SK-N-SH treated with all-trans-retinoic acid at 6 μM for 48 hours (cell line): ENCODE results near the gene BABAM2.

ENCODE experiments used
- ARNTL ChIP-seq: fragments of 450-650 bp; formaldehyde crosslinking; IDR thresholded peaks from 2 replicates; pipeline ENCODE4 v1.5.0; 2020; ENCODE audit warnings: low read depth, mild to moderate bottlenecking, moderate library complexity, borderline replicate concordance
- CSDC2 ChIP-seq: fragments of 250-450 bp; sonication (Bioruptor Pico); IDR thresholded peaks from 2 replicates; pipeline ENCODE4 v1.5.0; 2020; ENCODE audit warnings: mild to moderate bottlenecking, moderate library complexity
- GLIS3 ChIP-seq: fragments of 250-450 bp; sonication (Bioruptor Pico); IDR thresholded peaks from 2 replicates; pipeline ENCODE4 v1.5.0; 2020; ENCODE audit warnings: mild to moderate bottlenecking, moderate library complexity
- OSR1 ChIP-seq: fragments of 250-450 bp; sonication (Bioruptor Pico); IDR thresholded peaks from 2 replicates; pipeline ENCODE4 v1.8.0; 2022; ENCODE audit warnings: moderate library complexity, mild to moderate bottlenecking, inconsistent platforms
- RARB ChIP-seq: fragments of 250-450 bp; sonication (Bioruptor Pico); IDR thresholded peaks from 2 replicates; pipeline ENCODE4 v1.8.0; 2021; ENCODE audit warnings: mild to moderate bottlenecking, moderate library complexity
- SNAI2 ChIP-seq: fragments of 250-450 bp; sonication (Bioruptor Pico); IDR thresholded peaks from 2 replicates; pipeline ENCODE4 v1.5.0; 2020; ENCODE audit warnings: mild to moderate bottlenecking, moderate library complexity
- ZC3H10 ChIP-seq: fragments of 250-450 bp; sonication (Bioruptor Pico); IDR thresholded peaks from 2 replicates; pipeline ENCODE4 v1.5.1; 2021; ENCODE audit warnings: mild to moderate bottlenecking, moderate library complexity
- ZNF70 ChIP-seq: fragments of 450-650 bp; formaldehyde crosslinking; IDR thresholded peaks from 2 replicates; pipeline ENCODE4 v1.5.0; 2020; ENCODE audit warnings: mild to moderate bottlenecking, moderate library complexity
- TF ChIP-seq, protein P1 (sequence below): fragments of 250-450 bp; sonication (Bioruptor Pico); IDR thresholded peaks from 2 replicates; pipeline ENCODE4 v1.8.0; 2020; ENCODE audit warnings: mild to moderate bottlenecking, moderate library complexity, borderline replicate concordance
- TF ChIP-seq, protein P2 (sequence below): fragments of 250-450 bp; sonication (Bioruptor Pico); IDR thresholded peaks from 2 replicates; pipeline ENCODE4 v1.5.0; 2020; ENCODE audit warnings: mild to moderate bottlenecking, moderate library complexity
- TF ChIP-seq, protein P3 (sequence below): fragments of 250-450 bp; sonication (Bioruptor Pico); IDR thresholded peaks from 2 replicates; pipeline ENCODE4 v1.8.0; 2021; ENCODE audit warnings: low read depth, mild to moderate bottlenecking, moderate library complexity, borderline replicate concordance

- TF ChIP-seq ARNTL (no peak), RARB (no peak), OSR1 (no peak), ZC3H10 (CRISPR knock-in tag) (no peak), ZNF70 (CRISPR knock-in tag) (no peak), GLIS3 (CRISPR knock-in tag) (no peak), SNAI2 (CRISPR knock-in tag) (no peak), CSDC2 (CRISPR knock-in tag) (no peak)
- TF ChIP-seq, protein P1, sequence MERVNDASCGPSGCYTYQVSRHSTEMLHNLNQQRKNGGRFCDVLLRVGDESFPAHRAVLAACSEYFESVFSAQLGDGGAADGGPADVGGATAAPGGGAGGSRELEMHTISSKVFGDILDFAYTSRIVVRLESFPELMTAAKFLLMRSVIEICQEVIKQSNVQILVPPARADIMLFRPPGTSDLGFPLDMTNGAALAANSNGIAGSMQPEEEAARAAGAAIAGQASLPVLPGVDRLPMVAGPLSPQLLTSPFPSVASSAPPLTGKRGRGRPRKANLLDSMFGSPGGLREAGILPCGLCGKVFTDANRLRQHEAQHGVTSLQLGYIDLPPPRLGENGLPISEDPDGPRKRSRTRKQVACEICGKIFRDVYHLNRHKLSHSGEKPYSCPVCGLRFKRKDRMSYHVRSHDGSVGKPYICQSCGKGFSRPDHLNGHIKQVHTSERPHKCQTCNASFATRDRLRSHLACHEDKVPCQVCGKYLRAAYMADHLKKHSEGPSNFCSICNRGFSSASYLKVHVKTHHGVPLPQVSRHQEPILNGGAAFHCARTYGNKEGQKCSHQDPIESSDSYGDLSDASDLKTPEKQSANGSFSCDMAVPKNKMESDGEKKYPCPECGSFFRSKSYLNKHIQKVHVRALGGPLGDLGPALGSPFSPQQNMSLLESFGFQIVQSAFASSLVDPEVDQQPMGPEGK (CRISPR knock-in tag): no peak
- TF ChIP-seq, protein P2, sequence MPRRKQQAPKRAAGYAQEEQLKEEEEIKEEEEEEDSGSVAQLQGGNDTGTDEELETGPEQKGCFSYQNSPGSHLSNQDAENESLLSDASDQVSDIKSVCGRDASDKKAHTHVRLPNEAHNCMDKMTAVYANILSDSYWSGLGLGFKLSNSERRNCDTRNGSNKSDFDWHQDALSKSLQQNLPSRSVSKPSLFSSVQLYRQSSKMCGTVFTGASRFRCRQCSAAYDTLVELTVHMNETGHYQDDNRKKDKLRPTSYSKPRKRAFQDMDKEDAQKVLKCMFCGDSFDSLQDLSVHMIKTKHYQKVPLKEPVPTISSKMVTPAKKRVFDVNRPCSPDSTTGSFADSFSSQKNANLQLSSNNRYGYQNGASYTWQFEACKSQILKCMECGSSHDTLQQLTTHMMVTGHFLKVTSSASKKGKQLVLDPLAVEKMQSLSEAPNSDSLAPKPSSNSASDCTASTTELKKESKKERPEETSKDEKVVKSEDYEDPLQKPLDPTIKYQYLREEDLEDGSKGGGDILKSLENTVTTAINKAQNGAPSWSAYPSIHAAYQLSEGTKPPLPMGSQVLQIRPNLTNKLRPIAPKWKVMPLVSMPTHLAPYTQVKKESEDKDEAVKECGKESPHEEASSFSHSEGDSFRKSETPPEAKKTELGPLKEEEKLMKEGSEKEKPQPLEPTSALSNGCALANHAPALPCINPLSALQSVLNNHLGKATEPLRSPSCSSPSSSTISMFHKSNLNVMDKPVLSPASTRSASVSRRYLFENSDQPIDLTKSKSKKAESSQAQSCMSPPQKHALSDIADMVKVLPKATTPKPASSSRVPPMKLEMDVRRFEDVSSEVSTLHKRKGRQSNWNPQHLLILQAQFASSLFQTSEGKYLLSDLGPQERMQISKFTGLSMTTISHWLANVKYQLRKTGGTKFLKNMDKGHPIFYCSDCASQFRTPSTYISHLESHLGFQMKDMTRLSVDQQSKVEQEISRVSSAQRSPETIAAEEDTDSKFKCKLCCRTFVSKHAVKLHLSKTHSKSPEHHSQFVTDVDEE: no peak
- TF ChIP-seq, protein P3, sequence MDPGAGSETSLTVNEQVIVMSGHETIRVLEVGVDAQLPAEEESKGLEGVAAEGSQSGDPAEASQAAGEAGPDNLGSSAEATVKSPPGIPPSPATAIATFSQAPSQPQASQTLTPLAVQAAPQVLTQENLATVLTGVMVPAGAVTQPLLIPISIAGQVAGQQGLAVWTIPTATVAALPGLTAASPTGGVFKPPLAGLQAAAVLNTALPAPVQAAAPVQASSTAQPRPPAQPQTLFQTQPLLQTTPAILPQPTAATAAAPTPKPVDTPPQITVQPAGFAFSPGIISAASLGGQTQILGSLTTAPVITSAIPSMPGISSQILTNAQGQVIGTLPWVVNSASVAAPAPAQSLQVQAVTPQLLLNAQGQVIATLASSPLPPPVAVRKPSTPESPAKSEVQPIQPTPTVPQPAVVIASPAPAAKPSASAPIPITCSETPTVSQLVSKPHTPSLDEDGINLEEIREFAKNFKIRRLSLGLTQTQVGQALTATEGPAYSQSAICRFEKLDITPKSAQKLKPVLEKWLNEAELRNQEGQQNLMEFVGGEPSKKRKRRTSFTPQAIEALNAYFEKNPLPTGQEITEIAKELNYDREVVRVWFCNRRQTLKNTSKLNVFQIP: no peak
These were observed 237.9 kb downstream of the BABAM2 start for GRCh38 chr2:28128281-28128950.
